ENCODE results near the gene PALD1.

Gene PALD1

GRCh38 chr10:70585578-70586169 is 107.1 kb downstream of the PALD1 start:
- Histone ChIP-seq H3K4me1 (ENCODE audit: control insufficient read depth, insufficient read depth, low read length) (peaks cover 18% of the 10 kb centered on the region), H3K4me2 (ENCODE audit: low read length) (no peak overlapping the region), H3K36me3 (ENCODE audit: insufficient read depth, low read length) (no peaks in the 10 kb centered on the region), H3K9me3 (replicated peaks; ENCODE audit: low read length) (no peaks in the 10 kb centered on the region), H3K9ac (ENCODE audit: low read depth, low read length) (no peak overlapping the region), H3K27me3 (ENCODE audit: control insufficient read depth, insufficient read depth, low read length) (peaks cover 40% of the 10 kb centered on the region), H3K4me3 (ENCODE audit: low read length) (no peak overlapping the region)

- Histone ChIP-seq H3K9ac (ENCODE audit: low read depth, low read length) (no peak overlapping the region), H3K4me2 (ENCODE audit: low read length) (no peak overlapping the region), H3K9me3 (replicated peaks; ENCODE audit: low read length) (no peaks in the 10 kb centered on the region), H3K36me3 (ENCODE audit: insufficient read depth, low read length) (no peaks in the 10 kb centered on the region), H3K4me3 (ENCODE audit: low read length) (no peak overlapping the region), H3K4me1 (ENCODE audit: control insufficient read depth, insufficient read depth, low read length) (peaks cover 18% of the 10 kb centered on the region), H3K27me3 (ENCODE audit: control insufficient read depth, insufficient read depth, low read length) (peaks cover 40% of the 10 kb centered on the region)
Measured at GRCh38 chr10:70586348-70586930, 107.9 kb downstream of the PALD1 start.

- Histone ChIP-seq H3K4me1 (ENCODE audit: control insufficient read depth, insufficient read depth, low read length) (peaks cover 18% of the 10 kb centered on the region), H3K27me3 (ENCODE audit: control insufficient read depth, insufficient read depth, low read length) (peaks cover 41% of the 10 kb centered on the region), H3K4me3 (ENCODE audit: low read length) (no peak overlapping the region), H3K9me3 (replicated peaks; ENCODE audit: low read length) (no peaks in the 10 kb centered on the region), H3K9ac (ENCODE audit: low read depth, low read length) (no peak overlapping the region), H3K4me2 (ENCODE audit: low read length) (no peak overlapping the region), H3K36me3 (ENCODE audit: insufficient read depth, low read length) (no peaks in the 10 kb centered on the region)
Measured at GRCh38 chr10:70587045-70587658, 108.6 kb downstream of the PALD1 start.

- Histone ChIP-seq H3K27me3 (ENCODE audit: control insufficient read depth, insufficient read depth, low read length) (peaks cover 42% of the 10 kb centered on the region), H3K4me3 (ENCODE audit: low read length) (no peak overlapping the region), H3K9ac (ENCODE audit: low read depth, low read length) (no peak overlapping the region), H3K4me1 (ENCODE audit: control insufficient read depth, insufficient read depth, low read length) (peaks cover 18% of the 10 kb centered on the region), H3K36me3 (ENCODE audit: insufficient read depth, low read length) (no peaks in the 10 kb centered on the region), H3K9me3 (replicated peaks; ENCODE audit: low read length) (no peaks in the 10 kb centered on the region), H3K4me2 (ENCODE audit: low read length) (no peak overlapping the region)
Measured at GRCh38 chr10:70588255-70588654, 109.7 kb downstream of the PALD1 start.

GRCh38 chr10:70588859-70589570 is 110.4 kb downstream of the PALD1 start:
- peaks cover 37% of the 10 kb centered on the region for H3K27me3 ChIP-seq (ENCODE audit: control insufficient read depth, insufficient read depth, low read length)

GRCh38 chr10:70589762-70590654 is 111.4 kb downstream of the PALD1 start:
- Histone ChIP-seq H3K4me1 (ENCODE audit: control insufficient read depth, insufficient read depth, low read length) (peaks cover 17% of the 10 kb centered on the region), H3K4me3 (ENCODE audit: low read length) (no peak overlapping the region), H3K27me3 (ENCODE audit: control insufficient read depth, insufficient read depth, low read length) (peaks cover 31% of the 10 kb centered on the region), H3K4me2 (ENCODE audit: low read length) (no peak overlapping the region), H3K36me3 (ENCODE audit: insufficient read depth, low read length) (no peaks in the 10 kb centered on the region), H3K9me3 (replicated peaks; ENCODE audit: low read length) (no peaks in the 10 kb centered on the region), H3K9ac (ENCODE audit: low read depth, low read length) (no peak overlapping the region)

More at GRCh38 chr10:70588859-70589570, 110.4 kb downstream of the PALD1 start:
- H3K4me2 ChIP-seq (ENCODE audit: low read length): no peak overlapping the region
- no peaks in the 10 kb centered on the region for H3K36me3 ChIP-seq (ENCODE audit: insufficient read depth, low read length)
- H3K4me3 ChIP-seq (ENCODE audit: low read length): no peak overlapping the region
- H3K4me1 ChIP-seq (ENCODE audit: control insufficient read depth, insufficient read depth, low read length): peaks cover 18% of the 10 kb centered on the region
- H3K9me3 ChIP-seq (replicated peaks; ENCODE audit: low read length): no peaks in the 10 kb centered on the region
- H3K9ac ChIP-seq (ENCODE audit: low read depth, low read length): no peak overlapping the region

- H3K27me3 ChIP-seq (ENCODE audit: control insufficient read depth, insufficient read depth, low read length): peaks cover 23% of the 10 kb centered on the region
- no peak overlapping the region for H3K4me2 ChIP-seq (ENCODE audit: low read length)
- H3K9me3 ChIP-seq (replicated peaks; ENCODE audit: low read length): no peaks in the 10 kb centered on the region
- peaks cover 16% of the 10 kb centered on the region for H3K4me1 ChIP-seq (ENCODE audit: control insufficient read depth, insufficient read depth, low read length)
- no peak overlapping the region for H3K4me3 ChIP-seq (ENCODE audit: low read length)
- no peaks in the 10 kb centered on the region for H3K36me3 ChIP-seq (ENCODE audit: insufficient read depth, low read length)
- no peak overlapping the region for H3K9ac ChIP-seq (ENCODE audit: low read depth, low read length)
Measured at GRCh38 chr10:70590655-70591416, 112.3 kb downstream of the PALD1 start.

GRCh38 chr10:70592186-70592735 is 113.7 kb downstream of the PALD1 start:
- no peaks in the 10 kb centered on the region for H3K36me3 ChIP-seq (ENCODE audit: insufficient read depth, low read length)
- H3K27me3 ChIP-seq (ENCODE audit: control insufficient read depth, insufficient read depth, low read length): peaks cover 12% of the 10 kb centered on the region
- no peak overlapping the region for H3K9ac ChIP-seq (ENCODE audit: low read depth, low read length)
- H3K4me1 ChIP-seq (ENCODE audit: control insufficient read depth, insufficient read depth, low read length): peaks cover 16% of the 10 kb centered on the region
- H3K4me3 ChIP-seq (ENCODE audit: low read length): no peak overlapping the region
- H3K9me3 ChIP-seq (replicated peaks; ENCODE audit: low read length): no peaks in the 10 kb centered on the region
- H3K4me2 ChIP-seq (ENCODE audit: low read length): no peak overlapping the region

- Histone ChIP-seq H3K9me3 (replicated peaks; ENCODE audit: low read length) (no peaks in the 10 kb centered on the region), H3K4me2 (ENCODE audit: low read length) (no peak overlapping the region), H3K36me3 (ENCODE audit: insufficient read depth, low read length) (no peaks in the 10 kb centered on the region), H3K4me1 (ENCODE audit: control insufficient read depth, insufficient read depth, low read length) (peaks cover 16% of the 10 kb centered on the region), H3K4me3 (ENCODE audit: low read length) (no peak overlapping the region), H3K27me3 (ENCODE audit: control insufficient read depth, insufficient read depth, low read length) (peaks cover 13% of the 10 kb centered on the region), H3K9ac (ENCODE audit: low read depth, low read length) (no peak overlapping the region)
Measured at GRCh38 chr10:70592746-70593512, 114.4 kb downstream of the PALD1 start.

- Histone ChIP-seq H3K36me3 (ENCODE audit: insufficient read depth, low read length) (no peaks in the 10 kb centered on the region), H3K9me3 (replicated peaks; ENCODE audit: low read length) (no peaks in the 10 kb centered on the region), H3K9ac (ENCODE audit: low read depth, low read length) (no peak overlapping the region), H3K27me3 (ENCODE audit: control insufficient read depth, insufficient read depth, low read length) (peaks cover 13% of the 10 kb centered on the region), H3K4me2 (ENCODE audit: low read length) (no peak overlapping the region), H3K4me1 (ENCODE audit: control insufficient read depth, insufficient read depth, low read length) (peaks cover 12% of the 10 kb centered on the region), H3K4me3 (ENCODE audit: low read length) (no peak overlapping the region)
Measured at GRCh38 chr10:70593513-70593890, 114.9 kb downstream of the PALD1 start.
